Stimulated activated CD4-positive, alpha-beta T cell treated with anti-CD3 and anti-CD28 coated beads, Interleukin-4, amount 100 ng/mL, for 24 hours (primary cell): Measurements from ENCODE around the gene RUNX1.
A peak's percentile ranks its signal among the peaks of the same experiment; 100 is the strongest.

Experiments
- DNase-seq: peaks from one replicate; pipeline ENCODE4 v3.0.0-alpha.2; 2020

Gene RUNX1

GRCh38 chr21:34889320-34889675, 159.8 kb downstream of the RUNX1 start:
- DNase-seq, result peak; percentile 69

DNA sequence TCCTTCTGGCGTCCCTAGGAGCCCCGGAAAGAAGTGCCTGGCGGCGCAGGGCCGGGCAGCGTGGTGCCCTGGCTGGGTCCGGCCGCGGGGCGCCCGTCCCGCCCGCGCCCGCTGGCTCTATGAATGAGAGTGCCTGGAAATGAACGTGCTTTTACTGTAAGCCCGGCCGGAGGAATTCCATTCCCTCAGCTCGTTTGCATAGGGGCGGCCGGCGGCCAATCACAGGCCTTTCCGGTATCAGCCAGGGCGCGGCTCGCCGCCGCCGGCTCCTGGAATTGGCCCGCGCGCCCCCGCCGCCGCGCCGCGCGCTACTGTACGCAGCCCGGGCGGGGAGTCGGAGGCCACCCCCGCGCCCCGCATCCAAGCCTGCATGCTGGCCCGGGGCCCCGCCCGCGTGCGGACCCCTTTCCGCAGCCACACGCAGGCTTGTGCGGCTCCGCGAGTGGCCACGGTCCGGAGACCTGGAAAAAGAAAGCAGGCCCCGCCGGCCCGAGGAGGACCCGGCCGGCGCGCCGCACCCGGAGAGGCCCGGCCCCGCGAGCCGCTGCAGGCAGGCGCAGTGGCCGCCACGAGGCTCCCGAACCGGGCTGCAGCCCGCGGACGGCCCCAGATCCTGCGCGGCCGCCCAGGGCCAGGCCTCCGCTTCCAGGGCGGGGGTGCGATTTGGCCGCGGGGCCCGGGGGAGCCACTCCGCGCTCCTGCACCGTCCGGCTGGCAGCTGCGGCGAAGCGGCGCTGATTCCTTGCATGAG, 160.4 kb downstream of the RUNX1 start:
- DNase-seq, result peak; percentile 88

GRCh38 chr21:34887725-34888568, 161.2 kb downstream of the RUNX1 start:
- peak; percentile 94 for DNase-seq

- DNase-seq, result no peak
Measured at GRCh38 chr21:34887105-34887442, 162.0 kb downstream of the RUNX1 start.

DNA sequence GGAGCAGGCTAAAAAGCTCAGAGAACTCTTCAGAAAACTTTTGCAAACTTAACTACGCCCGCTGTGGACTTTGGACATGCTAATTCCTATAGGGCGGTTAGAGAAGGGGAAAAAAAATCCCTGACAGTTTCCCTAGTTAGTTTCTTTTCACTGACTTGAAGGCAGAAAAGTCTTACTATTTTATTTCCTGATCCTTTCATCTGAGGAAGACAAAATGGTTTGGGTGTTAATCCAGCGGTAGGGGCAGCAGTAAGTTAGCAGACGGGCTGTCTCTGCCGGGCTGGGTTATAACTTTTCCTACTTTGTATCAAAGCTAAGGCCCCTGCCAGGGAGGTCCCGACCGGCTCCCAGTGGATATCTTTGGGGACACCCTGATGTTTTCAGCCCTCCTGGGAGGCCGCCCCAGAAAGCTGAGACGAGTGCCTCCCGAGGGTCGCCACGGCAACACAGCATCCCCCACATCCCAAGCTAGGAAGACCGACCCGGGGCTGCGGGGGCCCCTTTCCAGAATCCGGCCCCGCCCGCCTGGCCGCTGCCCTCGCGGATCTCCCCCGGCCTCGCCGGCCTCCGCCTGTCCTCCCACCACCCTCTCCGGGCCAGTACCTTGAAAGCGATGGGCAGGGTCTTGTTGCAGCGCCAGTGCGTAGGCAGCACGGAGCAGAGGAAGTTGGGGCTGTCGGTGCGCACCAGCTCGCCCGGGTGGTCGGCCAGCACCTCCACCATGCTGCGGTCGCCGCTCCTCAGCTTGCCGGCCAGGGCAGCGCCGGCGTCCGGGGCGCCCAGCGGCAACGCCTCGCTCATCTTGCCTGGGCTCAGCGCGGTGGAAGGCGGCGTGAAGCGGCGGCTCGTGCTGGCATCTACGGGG, 162.6 kb downstream of the RUNX1 start:
- DNase-seq, result peak; percentile 36

DNA sequence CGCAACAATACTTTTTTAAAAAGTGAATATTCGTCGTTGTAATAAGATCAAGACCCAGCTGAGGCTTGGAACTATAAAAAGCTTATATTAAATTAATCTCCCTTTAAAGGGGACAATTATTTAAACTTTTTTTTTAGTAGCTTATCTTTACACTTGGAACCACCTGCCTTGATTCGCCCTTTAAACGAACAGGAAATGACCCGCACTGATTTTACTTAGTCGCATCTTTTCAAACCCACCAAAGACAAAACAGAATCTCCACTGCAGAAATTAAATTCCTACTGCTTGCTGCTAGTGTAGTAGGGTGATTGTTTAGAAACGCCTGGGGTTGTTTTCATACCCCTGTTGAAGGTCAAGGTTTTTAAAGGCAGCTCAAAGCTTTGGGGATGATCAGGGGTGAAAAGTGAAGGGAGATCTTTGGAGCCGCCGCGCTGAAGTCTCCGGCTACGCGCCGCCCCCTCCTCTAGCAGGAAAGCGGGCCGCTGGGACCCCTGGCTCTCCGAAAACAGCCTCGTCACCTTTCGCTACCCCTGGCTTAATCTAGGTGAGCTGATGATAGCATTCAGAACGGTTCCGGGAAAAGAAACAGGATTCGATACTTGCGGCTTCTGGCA, 163.4 kb downstream of the RUNX1 start:
- DNase-seq, result no peak

DNA sequence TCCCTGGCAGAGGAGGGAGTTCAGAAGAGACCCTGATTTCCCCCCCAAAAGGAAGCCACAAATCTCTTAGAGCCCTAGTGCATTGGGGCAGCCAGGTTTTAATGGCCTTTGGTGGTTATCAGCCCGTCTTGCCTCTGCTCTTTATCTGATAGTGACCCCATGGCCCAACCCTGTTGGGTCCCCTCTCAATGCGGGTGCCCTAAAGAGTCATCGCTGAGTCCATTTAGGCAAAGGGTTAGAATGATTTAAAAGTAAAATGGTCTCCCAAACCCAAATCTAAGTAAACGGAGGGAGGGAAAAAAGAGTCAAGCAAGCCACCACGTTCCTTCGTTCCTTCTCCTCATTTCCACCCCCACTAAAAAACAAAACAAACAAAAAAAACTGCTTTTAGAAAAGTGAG, 164.0 kb downstream of the RUNX1 start:
- DNase-seq, result no peak

DNA sequence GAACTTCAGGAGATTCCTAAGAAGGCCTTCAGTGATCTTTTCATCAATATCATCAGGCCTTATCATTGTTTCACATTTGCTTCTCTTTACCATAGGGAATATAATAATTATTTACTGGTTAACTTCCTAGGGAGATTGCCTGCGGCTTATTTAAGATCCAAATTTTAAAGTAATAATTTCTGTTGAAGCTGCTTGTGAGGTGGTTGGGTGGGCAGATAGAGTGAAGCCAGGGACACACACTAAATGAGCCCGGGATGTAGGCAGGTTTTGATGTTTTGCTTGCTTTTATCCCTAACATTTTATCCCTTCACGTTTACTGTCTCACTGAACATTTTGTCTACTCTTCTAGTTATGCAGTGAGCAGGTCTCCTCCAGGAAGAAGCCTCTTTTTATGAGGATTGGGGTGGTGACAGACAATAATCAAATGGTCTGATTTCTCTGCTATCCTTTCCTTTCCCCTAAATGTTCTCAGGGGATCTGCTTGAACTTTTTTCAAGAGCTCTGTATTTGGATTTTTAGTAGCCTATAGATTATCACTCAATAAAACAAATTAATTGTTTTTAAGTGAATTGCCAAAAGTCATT, 164.7 kb downstream of the RUNX1 start:
- DNase-seq, result no peak

DNA sequence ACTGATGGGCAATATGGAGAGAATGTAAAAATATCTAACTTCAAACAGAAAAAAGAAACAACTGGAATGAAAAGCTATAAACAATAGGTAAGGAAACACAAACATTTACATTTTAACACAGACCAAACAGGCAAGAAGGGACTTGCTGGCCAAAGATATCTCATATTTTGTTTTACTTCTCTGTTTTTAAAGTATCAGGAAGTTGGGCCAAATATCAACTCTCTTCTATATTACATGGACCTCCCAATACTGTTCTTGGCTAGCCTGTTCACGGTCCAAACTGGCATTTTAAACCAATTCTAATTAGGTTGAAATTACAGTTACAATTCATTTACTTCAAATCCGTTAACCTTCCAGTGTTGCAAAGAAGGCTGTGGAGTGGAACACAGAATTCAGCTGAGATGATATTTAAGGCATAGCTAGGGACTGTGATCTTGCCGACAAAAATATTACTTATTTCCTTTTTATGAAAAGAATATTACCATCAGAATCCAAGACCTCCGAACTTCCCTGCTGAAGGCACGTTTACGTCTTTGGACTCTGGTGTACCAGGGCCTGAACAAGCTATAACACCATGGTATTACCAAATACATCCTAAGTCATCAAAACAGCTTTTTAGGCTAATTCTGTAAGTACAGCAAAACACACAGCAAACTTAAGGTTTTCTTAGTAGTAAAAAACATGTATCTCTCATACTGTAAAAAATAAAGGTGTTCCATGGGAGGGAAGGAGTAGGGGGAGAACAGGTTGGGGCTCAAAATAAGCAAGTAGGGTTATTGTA, 165.4 kb downstream of the RUNX1 start:
- DNase-seq, result no peak

DNA sequence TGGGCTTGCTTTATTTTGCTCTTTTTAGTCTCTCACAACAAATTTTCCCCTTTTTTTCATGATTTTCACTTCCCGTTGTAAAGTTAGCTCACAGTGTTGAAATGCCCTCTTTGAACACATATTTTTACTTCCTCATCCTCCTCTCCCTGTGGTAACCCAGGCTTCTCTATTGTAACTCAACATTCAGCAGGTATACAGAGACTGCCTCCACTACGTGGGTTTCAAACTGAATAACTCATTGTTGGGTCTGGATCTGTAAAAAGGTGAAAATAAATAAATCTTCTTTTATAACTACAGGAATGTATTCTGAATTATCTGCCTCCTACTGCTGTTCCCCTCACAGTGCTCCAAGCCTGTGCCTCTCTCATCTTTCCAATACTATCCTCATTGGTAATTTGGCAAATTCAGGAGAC, 166.4 kb downstream of the RUNX1 start:
- DNase-seq, result no peak

- DNase-seq, result no peak
Measured at GRCh38 chr21:34881839-34882371, 167.2 kb downstream of the RUNX1 start.

- DNase-seq, result no peak
Measured at GRCh38 chr21:34881421-34881820, 167.7 kb downstream of the RUNX1 start.

DNA sequence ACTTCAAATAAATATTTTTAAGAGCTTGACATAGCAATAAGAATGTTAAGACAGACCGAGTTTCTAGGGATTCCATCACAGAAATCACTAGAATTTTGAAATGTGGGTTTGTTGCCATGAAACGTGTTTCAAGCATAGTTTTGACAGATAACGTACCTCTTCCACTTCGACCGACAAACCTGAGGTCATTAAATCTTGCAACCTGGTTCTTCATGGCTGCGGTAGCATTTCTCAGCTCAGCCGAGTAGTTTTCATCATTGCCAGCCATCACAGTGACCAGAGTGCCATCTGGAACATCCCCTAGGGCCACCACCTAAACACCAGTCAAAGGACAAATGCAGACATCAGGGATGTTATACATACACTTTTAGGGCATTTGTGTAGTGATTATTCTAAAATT, 168.7 kb downstream of the RUNX1 start:
- no peak for DNase-seq

- no peak for DNase-seq
Measured at GRCh38 chr21:34878940-34879339, 170.2 kb downstream of the RUNX1 start.

GRCh38 chr21:34878501-34878900, 170.6 kb downstream of the RUNX1 start:
- no peak for DNase-seq

- no peak for DNase-seq
Measured at GRCh38 chr21:34877485-34878128, 171.5 kb downstream of the RUNX1 start.

DNA sequence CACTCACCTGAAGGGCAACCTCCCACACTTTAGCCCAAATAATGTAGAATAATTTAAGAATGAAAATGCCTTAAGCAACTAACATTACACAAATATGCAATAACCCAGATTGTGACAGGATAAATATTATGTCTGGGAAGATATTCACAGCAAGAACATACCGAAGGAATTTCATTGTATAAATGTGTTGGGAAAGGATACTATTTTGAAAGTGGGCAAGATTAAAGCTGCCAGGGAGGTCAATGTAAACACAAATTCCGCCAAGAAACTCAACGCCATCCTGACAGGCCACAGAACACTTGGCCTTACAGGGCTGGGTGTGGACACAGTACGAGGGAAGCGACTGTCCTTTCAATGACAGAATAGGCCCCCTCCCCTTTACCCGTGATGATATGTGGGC, 173.3 kb downstream of the RUNX1 start:
- no peak for DNase-seq

DNA sequence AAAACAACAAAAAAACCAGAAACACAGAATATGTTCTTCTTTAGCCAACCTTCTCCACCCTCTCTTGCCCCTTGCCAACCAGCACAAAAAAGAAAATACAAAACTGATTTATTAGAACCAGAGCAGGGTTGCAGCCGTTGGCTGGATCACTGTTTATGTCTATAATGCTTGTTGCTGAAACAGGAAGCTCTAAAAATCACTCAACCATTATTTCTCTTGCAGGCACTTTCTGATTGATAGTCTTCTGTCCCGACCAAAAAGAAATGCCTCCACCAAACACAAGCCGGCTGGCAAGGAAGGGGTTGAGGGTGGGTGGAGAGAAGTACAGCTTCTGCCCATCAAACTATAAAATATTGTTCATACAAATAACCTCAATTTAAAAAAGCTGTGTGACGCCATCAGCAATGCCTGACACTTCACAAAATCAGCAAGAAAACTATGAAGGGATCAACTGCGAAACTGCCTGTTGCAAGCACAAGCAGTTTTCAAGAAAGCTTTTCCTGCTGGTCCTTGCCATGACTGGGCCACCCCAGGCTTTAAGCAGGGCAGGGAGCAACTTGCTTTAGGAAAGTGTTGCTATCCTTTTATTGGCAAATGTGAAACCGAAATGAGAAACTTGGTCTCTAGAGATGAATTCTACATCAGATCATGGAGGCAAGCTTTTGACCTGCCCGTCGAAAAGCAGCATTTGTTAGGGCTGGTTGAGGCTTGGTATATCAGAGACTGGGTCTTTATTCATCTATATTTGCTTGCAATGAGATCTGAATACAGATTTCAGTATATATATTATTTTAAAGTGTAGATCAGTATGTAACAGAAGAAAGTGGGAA, 174.2 kb downstream of the RUNX1 start:
- DNase-seq, result no peak

DNA sequence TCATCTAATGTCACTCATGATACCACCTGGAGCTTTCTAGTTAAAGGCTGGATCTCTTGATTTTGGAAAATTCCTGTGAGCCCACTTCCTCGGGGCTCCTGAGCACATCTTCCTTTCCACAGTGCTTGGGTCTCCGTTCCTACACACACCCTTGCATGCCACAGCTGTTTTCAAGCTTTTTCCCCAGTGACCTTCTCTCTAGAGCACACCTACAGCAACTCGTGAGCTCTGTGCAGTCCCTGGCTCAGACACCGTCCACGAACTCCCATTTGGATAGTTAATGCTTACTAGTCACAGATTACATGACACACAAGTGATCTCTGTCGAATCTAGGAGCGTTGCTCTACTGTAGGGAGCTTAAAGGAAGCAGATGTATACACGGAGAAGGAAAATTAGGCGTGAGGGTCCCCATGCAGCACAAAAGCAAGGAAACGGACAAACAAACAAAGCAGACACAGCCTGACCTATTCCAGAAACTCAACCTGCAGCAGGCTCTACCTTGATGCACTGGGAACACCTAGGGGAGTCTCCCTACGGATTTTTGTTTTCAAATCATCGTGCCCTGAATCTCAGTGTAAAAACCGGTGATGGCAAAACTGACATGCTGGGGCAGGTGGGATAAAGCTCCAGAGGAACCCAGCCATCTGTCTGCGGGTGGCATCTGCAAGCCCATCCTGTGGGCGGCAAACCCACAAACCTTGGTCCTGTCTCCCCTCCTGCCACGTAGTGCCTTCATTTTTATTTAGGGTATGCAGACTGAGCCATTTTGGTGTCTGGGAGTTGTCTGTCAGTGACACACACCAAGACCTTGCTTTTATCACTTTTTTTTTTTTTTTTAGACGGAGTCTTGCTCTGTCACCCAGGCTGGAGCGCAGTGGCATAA, 177.8 kb downstream of the RUNX1 start:
- DNase-seq, result no peak
